Heart left ventricle (tissue), 16 donors: ENCODE data around the gene CEP63. TPM values are rescaled to one million over a fixed set of nuclear protein-coding genes. Genes with fewer than 3 reads are reported as not detected.

Experiments used
- ATAC-seq, 4 donors: fragments of 200-7000 bp; cut with Tn5 transposase; one replicate each; pipeline ENCODE4 v1.9.1; 2020 to 2022; ENCODE audit warnings: moderate library complexity in 4 of 4, mild to moderate bottlenecking in 3 of 4, moderate number of reproducible peaks in 1 of 4
- DNase-seq, 5 donors: peaks; one replicate each; pipeline ENCODE4 v3.0.0-alpha.2; 2020
- H3K27ac ChIP-seq, 12 donors: fragments of 200-600 bp; sonication (generic) in 4 of 12; one replicate each; pipeline versions ENCODE4 v1.5.0 to v1.8.0; 2016 to 2022; ENCODE audit warnings: mild to moderate bottlenecking in 2 of 12
- H3K27me3 ChIP-seq, 9 donors: fragments of 200-600 bp; sonication (generic) in 2 of 9; one replicate each; pipeline versions ENCODE4 v1.5.1 to v1.8.0; 2016 to 2022; ENCODE audit warnings: mild to moderate bottlenecking in 3 of 9
- H3K36me3 ChIP-seq, 9 donors: fragments of 200-600 bp; sonication (generic) in 2 of 9; one replicate each; pipeline versions ENCODE4 v1.5.0 to v1.8.0; 2018 to 2022; ENCODE audit warnings: mild to moderate bottlenecking in 2 of 9
- H3K4me1 ChIP-seq, 12 donors: fragments of 200-600 bp; sonication (generic) in 4 of 12; one replicate each; pipeline versions ENCODE4 v1.5.0 to v1.8.0; 2016 to 2022; ENCODE audit warnings: mild to moderate bottlenecking in 3 of 12
- H3K4me3 ChIP-seq, 12 donors: fragments of 200-600 bp; sonication (generic) in 4 of 12; one replicate each; pipeline versions ENCODE4 v1.5.0 to v1.8.0; 2017 to 2022; ENCODE audit warnings: mild to moderate bottlenecking in 9 of 12, moderate library complexity in 4 of 12
- H3K9me3 ChIP-seq, 12 donors: fragments of 200-600 bp; sonication (generic) in 4 of 12; one replicate each; pipeline versions ENCODE4 v1.5.0 to v1.8.0; 2016 to 2022; ENCODE audit warnings: mild to moderate bottlenecking in 1 of 12
- POLR2A ChIP-seq, 2 donors: fragments of 450-650 bp; IDR thresholded peaks; one replicate each; pipeline ENCODE4 v1.6.1; 2017; ENCODE audit warnings: antibody characterized with exemption in 2 of 2, mild to moderate bottlenecking in 2 of 2, moderate library complexity in 2 of 2
- WGBS, 4 donors: extraction: QIAGEN DNeasy Blood & Tissue Kit in 2 of 4; methylation state at CpG; one replicate each; pipeline versions ENCODE4 v1.1.5 to v1.1.7; 2013 to 2018; 5-methylcytosine and 5-hydroxymethylcytosine counted together
- intact Hi-C, 10 donors: fragments of 100-400 bp; cut with DNase I; formaldehyde crosslinking; loops; one replicate each; pipeline versions ENCODE4 v1.11.1 to v1.14.2; 2022
- polyA plus RNA-seq, 2 donors: library from polyadenylated mRNA; stranded (reverse); fragments of 200-250 nt; gene quantifications; one replicate each; pipeline ENCODE4 v1.2.3, GENCODE V29; 2013
- total RNA-seq, 9 donors: library from RNA; depleted of rRNA in 2 of 9; stranded (reverse); fragments of >200 nt in 2 of 9; fragmentation: NEBNext Ultra II Directional in 3 of 9; extraction: Animal tissue kit (Norgen Biotek cat#: 25700) in 3 of 9; gene quantifications; one replicate each; pipeline versions ENCODE4 v1.1.0 to v1.2.4, GENCODE V29; 2016 to 2023
- TF ChIP-seq, protein P1 (sequence below), 12 donors: fragments of 200-600 bp; sonication (generic) in 4 of 12; IDR thresholded peaks; one replicate each; pipeline versions ENCODE4 v1.5.0 to v1.8.0; 2018 to 2022; ENCODE audit warnings: antibody characterized with exemption in 12 of 12, mild to moderate bottlenecking in 5 of 12
- donor health status: ischemic (EF 13 %, LVEDD 7.1; RV severe dilation, severe dysfunction).
- donor health status: healthy with polysubstance abuse.
- donor health status: DM: no; HTN: yes; CAD: no.
- donor health status: DM: no; HTN: no; CAD: no.
- donor health status: ischemic (EF 25% LVEDD 6.9; RV normal size, moderate dysfunction).
- donor health status: ischemic (EF 25% LVEDD 5.7; RV mildly dilated, moderate dysfunction).
- donor health status: healthy.
- donor health status: DM: yes; HTN: yes; CAD: no.
- donor health status: ischemic (EF 35%, LVEDD 5.7; RV mildly dilated, moderate dysfunction).
- donor health status: nonischemic (EF 11% LVEDD 7.7; RV severe dilation, severe dysfunction).
- donor health status: DM: yes; HTN: yes; CAD: no.
- donor health status: PGD.
- donor health status: ischemic (EF 29% LVEDD 5.4; RV normal size, mild dysfunction).
- donor health status: nonischemic (EF 23%, LVEDD 6.1; RV moderate dilation, normal function).

CEP63 gene
- total and polyA plus RNA-seq, 11 donors = 19.1 to 35.3 (median 29.5) TPM

DNA sequence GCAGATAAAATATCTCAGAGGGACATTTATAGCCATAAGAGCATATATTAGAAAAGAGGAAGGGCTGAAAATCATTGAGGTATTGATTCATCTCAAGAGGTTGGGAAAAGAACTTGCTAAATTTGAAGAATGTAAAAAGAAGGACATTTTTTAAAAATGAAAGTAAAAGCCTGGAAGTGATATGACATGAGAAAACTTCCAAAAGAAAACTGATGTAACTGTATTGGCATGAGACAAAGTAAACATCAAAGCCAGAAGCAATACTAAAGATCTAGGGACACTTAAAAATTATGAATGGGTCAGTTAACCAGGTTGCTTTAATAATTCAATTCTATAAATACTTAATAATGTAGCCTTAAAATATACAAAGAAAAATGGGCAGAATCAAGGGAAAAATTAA, 31.9 kb downstream of the CEP63 start:
- peak overlapping the region in 1 of 12 donors; percentile 19 for H3K4me3 ChIP-seq
- intact Hi-C loops = no loop called here
- DNase-seq (no peak), ATAC-seq (no peak)
- peaks cover 0 to 15% (median 0%) of the 10 kb centered on the region in 12 donors for H3K4me1 ChIP-seq
- no peaks in the 10 kb centered on the region for H3K27me3 ChIP-seq
- peak overlapping the region in 4 of 12 donors; percentile 11 to 48 (median 30) for H3K27ac ChIP-seq
- no peaks in the 10 kb centered on the region for H3K36me3 ChIP-seq
- peaks cover 0 to 24% (median 11%) of the 10 kb centered on the region in 12 donors for H3K9me3 ChIP-seq
- TF ChIP-seq, protein P1, sequence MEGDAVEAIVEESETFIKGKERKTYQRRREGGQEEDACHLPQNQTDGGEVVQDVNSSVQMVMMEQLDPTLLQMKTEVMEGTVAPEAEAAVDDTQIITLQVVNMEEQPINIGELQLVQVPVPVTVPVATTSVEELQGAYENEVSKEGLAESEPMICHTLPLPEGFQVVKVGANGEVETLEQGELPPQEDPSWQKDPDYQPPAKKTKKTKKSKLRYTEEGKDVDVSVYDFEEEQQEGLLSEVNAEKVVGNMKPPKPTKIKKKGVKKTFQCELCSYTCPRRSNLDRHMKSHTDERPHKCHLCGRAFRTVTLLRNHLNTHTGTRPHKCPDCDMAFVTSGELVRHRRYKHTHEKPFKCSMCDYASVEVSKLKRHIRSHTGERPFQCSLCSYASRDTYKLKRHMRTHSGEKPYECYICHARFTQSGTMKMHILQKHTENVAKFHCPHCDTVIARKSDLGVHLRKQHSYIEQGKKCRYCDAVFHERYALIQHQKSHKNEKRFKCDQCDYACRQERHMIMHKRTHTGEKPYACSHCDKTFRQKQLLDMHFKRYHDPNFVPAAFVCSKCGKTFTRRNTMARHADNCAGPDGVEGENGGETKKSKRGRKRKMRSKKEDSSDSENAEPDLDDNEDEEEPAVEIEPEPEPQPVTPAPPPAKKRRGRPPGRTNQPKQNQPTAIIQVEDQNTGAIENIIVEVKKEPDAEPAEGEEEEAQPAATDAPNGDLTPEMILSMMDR (IDR thresholded peaks at IDR 0.05) = no peak
- no peak for TF ChIP-seq POLR2A (IDR thresholded peaks at IDR 0.05)

DNA sequence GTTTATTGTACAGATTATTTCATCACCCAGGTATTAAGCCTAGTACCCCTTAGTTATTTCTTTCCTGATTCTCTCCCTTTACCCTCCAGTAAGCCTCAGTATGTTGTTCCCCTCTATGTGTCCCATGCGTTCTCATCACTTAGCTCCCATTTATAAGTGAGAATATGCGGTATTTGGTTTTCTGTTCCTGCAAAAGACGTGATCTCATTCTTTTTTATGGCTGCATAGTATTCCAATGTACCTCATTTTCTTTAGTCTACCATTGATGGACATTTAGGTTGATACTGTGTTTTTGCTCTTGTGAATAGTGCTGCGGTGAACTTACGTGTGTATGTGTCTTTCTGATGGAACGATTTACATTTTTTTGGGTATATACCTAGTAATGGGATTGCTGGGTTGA, 36.7 kb downstream of the CEP63 start:
- Histone ChIP-seq H3K4me3 (no peak overlapping the region), H3K4me1 (peaks cover 0 to 8% (median 0%) of the 10 kb centered on the region in 12 donors), H3K36me3 (no peaks in the 10 kb centered on the region), H3K27me3 (no peaks in the 10 kb centered on the region), H3K27ac (no peak overlapping the region), H3K9me3 (peaks cover 0 to 62% (median 41%) of the 10 kb centered on the region in 12 donors)
- DNase-seq = no peak
- TF ChIP-seq POLR2A (IDR thresholded peaks at IDR 0.05) = no peak
- TF ChIP-seq, protein P1 (IDR thresholded peaks at IDR 0.05) = no peak
- 96 to 99% (median 98%) methylated on average over 6 of the region's 6 CpGs for WGBS, 4 donors
- ATAC-seq = no peak
- intact Hi-C loops = no loop called here

DNA sequence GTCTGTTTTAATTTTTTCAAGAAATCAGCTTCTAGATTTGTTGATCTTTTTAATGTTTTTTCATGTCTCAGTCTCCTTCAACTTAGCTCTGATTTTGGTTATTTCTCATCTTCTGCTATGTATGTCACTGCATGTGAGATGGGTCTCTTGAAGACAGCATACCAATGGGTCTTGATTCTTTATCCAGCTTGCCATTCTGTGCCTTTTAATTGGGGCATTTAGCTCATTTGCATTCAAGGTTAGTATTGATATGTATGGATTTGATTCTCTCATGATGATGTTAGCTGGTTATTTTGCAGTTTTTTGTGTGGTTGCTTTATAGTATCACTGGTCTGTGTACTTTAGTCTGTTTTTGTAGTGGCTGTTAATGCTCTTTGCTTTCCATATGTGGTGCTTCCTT, 39.4 kb downstream of the CEP63 start:
- peaks cover 0 to 16% (median 0%) of the 10 kb centered on the region in 12 donors for H3K4me1 ChIP-seq
- ATAC-seq (no peak), DNase-seq (no peak)
- H3K9me3 ChIP-seq = peaks cover 0 to 49% (median 35%) of the 10 kb centered on the region in 12 donors
- TF ChIP-seq, protein P1 (IDR thresholded peaks at IDR 0.05) = no peak
- TF ChIP-seq POLR2A (IDR thresholded peaks at IDR 0.05) = no peak
- no peak overlapping the region for H3K4me3 ChIP-seq
- H3K27ac ChIP-seq = no peak overlapping the region
- no peaks in the 10 kb centered on the region for H3K27me3 ChIP-seq
- intact Hi-C loops = no loop called here
- no peaks in the 10 kb centered on the region for H3K36me3 ChIP-seq

DNA sequence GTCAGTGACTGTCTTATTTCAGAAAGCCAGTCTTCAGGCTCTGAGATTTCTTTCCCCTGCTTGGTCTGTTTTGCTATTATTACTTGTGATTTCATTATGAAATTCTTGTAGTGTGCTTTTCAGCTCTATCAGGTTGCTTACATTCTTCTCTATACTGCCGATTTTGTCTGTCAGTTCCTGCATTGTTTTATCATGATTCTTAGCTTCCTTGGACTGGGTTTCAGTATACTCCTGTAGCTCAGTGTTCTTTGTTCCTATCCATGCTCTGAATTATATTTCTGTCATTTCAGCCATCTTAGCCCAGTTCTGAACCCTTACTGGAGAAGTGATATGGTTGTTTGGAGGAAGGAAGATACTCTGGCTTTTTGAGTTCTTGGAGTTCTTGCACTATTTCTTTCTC, 40.5 kb downstream of the CEP63 start:
- TF ChIP-seq, protein P1 (IDR thresholded peaks at IDR 0.05) = no peak
- H3K4me1 ChIP-seq = peaks cover 0 to 16% (median 0%) of the 10 kb centered on the region in 12 donors
- no peaks in the 10 kb centered on the region for H3K27me3 ChIP-seq
- intact Hi-C loops = no loop called here
- WGBS, 4 donors = 78 to 85% (median 82%) methylated on average over 1 of the region's 1 CpG
- H3K27ac ChIP-seq = no peak overlapping the region
- DNase-seq (no peak), ATAC-seq (no peak)
- H3K36me3 ChIP-seq = no peaks in the 10 kb centered on the region
- peaks cover 0 to 46% (median 35%) of the 10 kb centered on the region in 12 donors for H3K9me3 ChIP-seq
- no peak overlapping the region for H3K4me3 ChIP-seq
